Right lobe of liver (tissue), 6 donors: ENCODE results near the gene GPR84. TPM values are rescaled to one million over a fixed set of nuclear protein-coding genes. Genes with fewer than 3 reads are reported as not detected.

Source experiments
- ATAC-seq, 4 donors: fragments of 200-7000 bp; cut with Tn5 transposase; one replicate each; pipeline ENCODE4 v1.9.1; 2020; ENCODE audit warnings: mild to moderate bottlenecking in 4 of 4, moderate library complexity in 4 of 4
- DNase-seq, 3 donors: peaks; one replicate each; pipeline ENCODE4 v3.0.0-alpha.2; 2020
- H3K27ac ChIP-seq, 3 donors: fragments of 200-600 bp; one replicate each; pipeline ENCODE4 v1.8.0; 2022
- H3K27me3 ChIP-seq, 2 donors: fragments of 200-600 bp; one replicate each; pipeline ENCODE4 v1.8.0; 2022
- H3K36me3 ChIP-seq, 4 donors: fragments of 200-600 bp; sonication (generic) in 1 of 4; one replicate each; pipeline versions ENCODE4 v1.5.1 to v1.8.0; 2017 to 2022; ENCODE audit warnings: control low read depth in 1 of 4
- H3K4me1 ChIP-seq, 4 donors: fragments of 200-600 bp; sonication (generic) in 1 of 4; one replicate each; pipeline versions ENCODE4 v1.5.1 to v1.8.0; 2017 to 2022; ENCODE audit warnings: control low read depth in 1 of 4
- H3K4me3 ChIP-seq, 3 donors: fragments of 200-600 bp; one replicate each; pipeline ENCODE4 v1.8.0; 2022
- H3K9me3 ChIP-seq, 4 donors: fragments of 200-600 bp; sonication (generic) in 1 of 4; one replicate each; pipeline versions ENCODE4 v1.5.1 to v1.8.0; 2017 to 2022; ENCODE audit warnings: control low read depth in 1 of 4
- POLR2A ChIP-seq: fragments of 450-650 bp; IDR thresholded peaks from one replicate; pipeline ENCODE4 v1.6.1; 2017; ENCODE audit warnings: antibody characterized with exemption, mild to moderate bottlenecking
- WGBS: methylation state at CpG from one replicate; pipeline ENCODE4 v1.1.6; 2018; ENCODE audit warnings: low coverage, low lambda C conversion rate; ENCODE audit not compliant: insufficient coverage; ENCODE audit errors: missing lambda C conversion rate; 5-methylcytosine and 5-hydroxymethylcytosine counted together
- intact Hi-C, 2 donors: fragments of 100-400 bp; cut with DNase I; formaldehyde crosslinking; loops; one replicate each; pipeline versions ENCODE4 v1.11.2 to v1.14.1; 2022
- total RNA-seq, 6 experiments: library from RNA; depleted of rRNA in 2 of 6; stranded (reverse); fragments of >200 nt in 2 of 6; fragmentation: NEBNext Ultra II Directional in 3 of 6; extraction: Animal tissue kit (Norgen Biotek cat#: 25700) in 3 of 6; gene quantifications; one replicate each; pipeline versions ENCODE4 v1.1.0 to v1.2.4, GENCODE V29; 2016 to 2023
- TF ChIP-seq, protein P1 (sequence below), 4 donors: fragments of 200-600 bp in 3 of 4; fragments of 450-650 bp in 1 of 4; IDR thresholded peaks; one replicate each; pipeline versions ENCODE4 v1.5.1 to v1.8.0; 2016 to 2022; ENCODE audit warnings: antibody characterized with exemption in 4 of 4, mild to moderate bottlenecking in 2 of 4
- donor health status: DM: no; HTN: yes; CAD: no.
- donor health status: DM: no; HTN: no; CAD: no.
- donor health status: DM: no; HTN: no; CAD: no.
- donor health status: DM: no; HTN: yes; CAD: no.
- donor health status: DM: no; HTN: yes; CAD: no.

GPR84 gene
- total RNA-seq, 6 experiments from 2014 or later = 0.35 TPM; not detected in 5

DNA sequence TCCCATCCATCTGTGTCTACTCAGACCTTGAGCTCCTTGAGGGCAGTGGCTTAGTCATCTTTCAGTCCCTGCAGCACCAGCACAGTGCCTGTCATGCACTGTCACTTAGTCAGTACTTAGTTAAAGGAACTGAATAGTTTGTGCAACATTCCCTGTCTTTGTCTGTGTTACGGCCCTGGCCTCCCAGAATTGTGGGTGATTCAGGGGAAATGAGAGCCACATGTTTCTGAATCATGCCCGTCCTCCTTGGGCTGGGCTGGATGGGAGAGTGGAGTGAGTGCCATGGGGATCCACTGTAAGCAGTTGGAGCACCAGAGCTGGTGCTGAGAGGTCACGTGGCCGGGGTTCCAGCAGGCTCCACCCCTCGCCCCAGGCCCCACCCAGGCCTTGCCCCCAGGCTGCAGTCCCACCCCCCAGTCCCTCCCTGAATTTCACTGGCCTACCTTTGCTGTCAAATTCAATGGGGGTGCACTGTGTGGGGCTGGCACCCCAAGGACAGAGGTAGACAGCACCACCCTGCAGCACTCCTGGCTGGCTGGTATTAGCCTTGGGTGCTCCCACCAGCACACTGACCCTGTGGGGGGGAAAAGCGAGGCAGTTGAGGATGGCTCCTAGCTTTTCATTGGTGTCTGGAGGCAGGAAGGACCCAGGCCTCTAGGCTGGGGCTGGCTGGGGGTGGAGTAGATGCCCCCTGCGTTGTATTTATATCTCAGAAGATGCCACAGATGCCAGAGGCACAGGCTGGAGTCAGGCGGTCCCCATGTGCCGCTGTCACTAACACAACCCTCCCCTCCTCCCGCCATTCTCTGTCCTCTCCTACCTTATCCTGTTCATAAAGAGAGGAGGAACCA is 47.3 kb upstream of the GPR84 start:
- Histone ChIP-seq H3K36me3 (peaks cover 0 to 35% (median 14%) of the 10 kb centered on the region in 4 donors), H3K27ac (peak overlapping the region; percentile 79 to 89 (median 80)), H3K4me3 (no peak overlapping the region), H3K9me3 (no peaks in the 10 kb centered on the region), H3K4me1 (peaks cover 0 to 44% (median 25%) of the 10 kb centered on the region in 4 donors), H3K27me3 (no peaks in the 10 kb centered on the region)
- intact Hi-C loops = no loop called here
- ATAC-seq (peak in 3 of 4 donors; percentile 22 to 31 (median 26)), DNase-seq (peak in 2 of 3 donors; percentile 61 to 71)
- TF ChIP-seq, protein P1, sequence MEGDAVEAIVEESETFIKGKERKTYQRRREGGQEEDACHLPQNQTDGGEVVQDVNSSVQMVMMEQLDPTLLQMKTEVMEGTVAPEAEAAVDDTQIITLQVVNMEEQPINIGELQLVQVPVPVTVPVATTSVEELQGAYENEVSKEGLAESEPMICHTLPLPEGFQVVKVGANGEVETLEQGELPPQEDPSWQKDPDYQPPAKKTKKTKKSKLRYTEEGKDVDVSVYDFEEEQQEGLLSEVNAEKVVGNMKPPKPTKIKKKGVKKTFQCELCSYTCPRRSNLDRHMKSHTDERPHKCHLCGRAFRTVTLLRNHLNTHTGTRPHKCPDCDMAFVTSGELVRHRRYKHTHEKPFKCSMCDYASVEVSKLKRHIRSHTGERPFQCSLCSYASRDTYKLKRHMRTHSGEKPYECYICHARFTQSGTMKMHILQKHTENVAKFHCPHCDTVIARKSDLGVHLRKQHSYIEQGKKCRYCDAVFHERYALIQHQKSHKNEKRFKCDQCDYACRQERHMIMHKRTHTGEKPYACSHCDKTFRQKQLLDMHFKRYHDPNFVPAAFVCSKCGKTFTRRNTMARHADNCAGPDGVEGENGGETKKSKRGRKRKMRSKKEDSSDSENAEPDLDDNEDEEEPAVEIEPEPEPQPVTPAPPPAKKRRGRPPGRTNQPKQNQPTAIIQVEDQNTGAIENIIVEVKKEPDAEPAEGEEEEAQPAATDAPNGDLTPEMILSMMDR (IDR thresholded peaks at IDR 0.05) = no peak
- no peak for TF ChIP-seq POLR2A
- 62% methylated on average over 2 of the region's 10 CpGs for WGBS

GRCh38 chr12:54409267-54409666 is 45.0 kb upstream of the GPR84 start:
- no peak for TF ChIP-seq POLR2A
- TF ChIP-seq, protein P1 (IDR thresholded peaks at IDR 0.05) = no peak
- Histone ChIP-seq H3K4me1 (peaks cover 0 to 29% (median 14%) of the 10 kb centered on the region in 4 donors), H3K4me3 (no peak overlapping the region), H3K27ac (no peak overlapping the region), H3K27me3 (no peaks in the 10 kb centered on the region), H3K36me3 (peaks cover under 1 to 57% (median 23%) of the 10 kb centered on the region in 4 donors), H3K9me3 (no peaks in the 10 kb centered on the region)
- ATAC-seq (no peak), DNase-seq (no peak)
- intact Hi-C loops = no loop called here
- WGBS = 100% methylated on average over 1 of the region's 8 CpGs

DNA sequence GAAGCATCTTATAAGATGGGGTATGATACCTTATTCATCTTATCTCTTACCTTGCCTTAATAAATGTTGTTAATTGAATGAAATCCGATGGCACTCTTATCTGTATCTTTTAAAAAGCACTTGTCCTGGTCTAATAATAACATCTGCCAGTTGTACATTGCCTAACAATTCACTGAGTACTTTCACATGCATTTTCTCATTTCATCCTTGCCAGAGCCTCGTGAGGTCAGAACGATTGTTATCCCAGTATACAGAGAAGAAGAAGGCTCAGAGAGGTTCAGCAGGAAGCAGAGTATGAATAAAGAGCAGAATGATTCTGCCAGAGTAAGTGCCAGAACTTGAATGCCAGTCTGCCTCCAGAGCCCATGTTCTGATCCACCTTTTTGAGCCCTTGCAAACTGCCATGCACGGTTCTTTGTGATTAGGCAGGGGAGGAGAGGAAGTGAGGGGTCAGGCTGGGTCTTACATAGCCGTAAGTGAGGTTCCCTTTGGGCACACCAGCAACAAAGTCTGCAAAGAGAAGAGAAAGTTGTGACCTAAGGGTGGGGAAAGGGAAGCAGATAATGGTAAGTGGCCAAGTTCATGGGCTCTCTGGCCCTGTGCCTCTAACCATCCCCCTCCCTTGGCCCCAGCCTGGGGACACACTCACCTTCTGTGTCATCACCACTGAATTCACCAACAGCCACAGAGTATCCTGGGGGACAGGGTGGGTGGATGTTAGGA is 43.1 kb upstream of the GPR84 start:
- peaks cover 6 to 75% (median 37%) of the 10 kb centered on the region in 4 donors for H3K36me3 ChIP-seq
- 27% methylated on average over 5 of the region's 5 CpGs for WGBS
- ATAC-seq (peak; percentile 11 to 44 (median 26)), DNase-seq (no peak)
- peaks cover 0 to 10% (median 1%) of the 10 kb centered on the region in 4 donors for H3K4me1 ChIP-seq
- no peaks in the 10 kb centered on the region for H3K9me3 ChIP-seq
- TF ChIP-seq, protein P1 (IDR thresholded peaks at IDR 0.05) = no peak
- TF ChIP-seq POLR2A = no peak
- no peak overlapping the region for H3K4me3 ChIP-seq
- no peak overlapping the region for H3K27ac ChIP-seq
- no peaks in the 10 kb centered on the region for H3K27me3 ChIP-seq
- intact Hi-C loops = no loop called here

DNA sequence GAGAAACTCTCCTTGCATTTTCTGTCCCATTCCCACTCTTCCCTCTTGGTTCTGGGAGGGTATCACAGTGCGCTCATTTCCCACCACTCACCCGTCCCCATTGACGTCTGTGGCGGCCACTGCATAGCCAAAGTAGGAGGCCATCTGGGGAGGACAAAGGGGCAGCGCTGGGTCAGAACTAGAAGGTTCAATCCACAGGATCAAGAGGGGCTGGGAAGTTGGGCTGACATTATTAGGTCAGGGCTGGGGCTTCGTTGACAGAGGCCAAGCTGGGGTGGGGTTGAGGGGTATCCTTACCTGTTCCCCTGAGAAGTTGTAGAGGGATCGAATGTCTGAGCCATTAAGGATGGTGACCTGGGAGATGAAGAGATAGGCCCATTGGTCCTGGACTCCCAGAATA is 41.3 kb upstream of the GPR84 start:
- H3K4me3 ChIP-seq = no peak overlapping the region
- peak in 1 of 3 donors; percentile 15 for DNase-seq
- TF ChIP-seq, protein P1 (IDR thresholded peaks at IDR 0.05) = no peak
- TF ChIP-seq POLR2A = no peak
- intact Hi-C loops = no loop called here
- H3K36me3 ChIP-seq = peaks cover 10 to 84% (median 47%) of the 10 kb centered on the region in 4 donors
- H3K27ac ChIP-seq = no peak overlapping the region
- no peaks in the 10 kb centered on the region for H3K9me3 ChIP-seq
- no peak for ATAC-seq
- no peaks in the 10 kb centered on the region for H3K4me1 ChIP-seq
- no peaks in the 10 kb centered on the region for H3K27me3 ChIP-seq
- 95% methylated on average over 6 of the region's 7 CpGs for whole genome bisulfite sequencing
